SK-MEL-5 (cell line): ENCODE data around the gene ANAPC5. TPM values are rescaled to one million over a fixed set of nuclear protein-coding genes. Genes with fewer than 3 reads are reported as not detected.
"Not testable (repeated sequence)": the region's sequence is repeated elsewhere in the genome, so short reads cannot be mapped to it uniquely, and the experiment has no call there.

Experiments used
- DNase-seq: peaks from one replicate; pipeline ENCODE4 v3.0.0-alpha.2; 2016; ENCODE audit warnings: low read depth, low spot score
- in situ Hi-C: cut with HindIII; loops from 2 replicates; pipeline ENCODE4 v1.10.0; 2016; ENCODE audit warnings: low sequenced_read_pairs, high pct_unique_total_duplicates, low pct_unique_long_range_greater_than_20kb
- total RNA-seq: library from RNA; depleted of rRNA; stranded (reverse); fragments of >200 nt; shearing (Covaris generic); gene quantifications from 2 replicates; pipeline ENCODE4 v1.2.3, GENCODE V29; 2014

Gene ANAPC5
- total RNA-seq, 1 experiment from 2014 or later = 247 TPM

DNA sequence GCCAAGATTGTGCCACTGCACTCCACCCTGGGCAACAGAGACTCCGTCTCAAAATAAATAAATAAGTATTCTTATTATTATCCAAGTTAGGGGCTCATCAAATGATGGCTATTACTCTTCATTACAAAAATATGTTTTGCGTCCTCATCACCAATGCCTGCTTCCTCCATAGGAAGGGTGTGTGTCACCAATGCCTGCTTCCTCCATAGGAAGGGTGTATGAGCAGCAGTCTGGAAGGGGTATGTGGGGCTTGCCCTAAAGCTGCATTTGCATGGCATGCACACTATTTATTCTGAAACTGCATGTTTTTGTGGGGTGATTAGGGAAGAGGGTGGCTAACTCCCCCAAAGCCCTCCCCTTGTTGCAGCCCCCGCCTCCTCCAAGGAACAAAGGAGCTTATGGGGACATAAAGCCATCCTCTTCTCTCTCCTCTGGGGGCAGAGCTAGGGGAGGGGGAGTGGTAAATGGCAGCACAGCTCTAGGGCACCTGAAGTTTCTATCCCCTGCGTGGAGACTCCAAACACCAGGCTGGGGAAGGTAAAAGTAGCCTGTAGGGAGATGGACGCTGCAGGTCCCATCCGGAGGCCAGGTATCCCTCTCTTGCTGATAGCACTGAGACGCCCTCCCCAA lies 57.0 kb downstream of the ANAPC5 start:
- peak; percentile 23 for DNase-seq
- in situ Hi-C loops = no loop called here

DNA sequence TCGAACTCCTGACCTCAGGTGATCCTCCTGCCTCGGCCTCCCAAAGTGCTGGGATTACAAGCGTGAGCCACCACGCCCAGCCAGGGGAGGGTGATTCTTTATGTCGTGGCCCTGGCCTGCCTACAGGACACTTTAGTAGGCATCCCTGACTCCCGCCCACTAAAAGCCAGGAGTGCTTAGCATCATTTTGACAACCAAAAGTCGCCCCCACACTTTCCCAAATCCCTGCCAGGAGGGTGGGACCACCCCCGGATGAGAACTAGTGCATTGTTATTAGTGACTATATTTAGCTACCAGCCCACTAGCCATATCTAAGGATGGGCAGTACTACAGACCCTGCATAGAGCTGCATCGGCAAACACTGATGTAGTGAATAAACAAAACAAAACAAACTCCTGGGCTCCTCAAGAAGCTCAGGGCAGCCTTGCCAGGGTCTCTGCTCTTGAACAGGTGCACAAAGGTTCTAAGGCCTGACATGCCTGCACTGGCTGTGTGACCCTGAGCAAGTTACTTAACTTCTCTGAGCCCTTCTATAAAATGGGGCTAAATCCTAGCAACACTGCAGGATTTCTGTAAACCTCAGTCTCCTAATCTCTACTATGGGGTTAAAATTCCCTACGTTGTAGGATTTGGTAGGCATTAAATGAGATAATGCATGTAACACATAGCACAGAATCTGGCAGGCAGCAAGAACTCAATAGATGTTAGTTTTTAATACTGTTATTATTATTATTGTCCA lies 57.9 kb downstream of the ANAPC5 start:
- no peak for DNase-seq
- in situ Hi-C loops = no loop called here

DNA sequence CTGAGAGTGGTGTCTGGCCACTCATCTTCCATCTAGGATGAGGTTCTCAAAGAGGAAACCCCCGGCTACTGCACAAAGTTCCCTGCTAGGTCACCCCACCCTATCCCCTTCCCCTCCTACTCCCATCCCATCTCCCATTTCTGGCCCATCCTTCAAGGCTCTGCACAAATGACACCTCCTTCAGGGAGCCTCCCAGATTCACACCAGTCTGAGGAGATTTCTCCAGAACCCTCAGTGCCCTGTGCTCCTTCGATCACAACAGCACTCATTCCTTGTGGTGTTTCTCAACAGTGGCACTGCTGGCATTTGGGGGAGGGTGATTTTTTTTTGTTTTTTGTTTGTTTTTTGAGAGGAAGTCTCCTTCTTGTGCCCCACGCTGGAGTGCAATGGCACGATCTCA lies 58.6 kb downstream of the ANAPC5 start:
- in situ Hi-C loops = no loop called here
- DNase-seq = no peak

DNA sequence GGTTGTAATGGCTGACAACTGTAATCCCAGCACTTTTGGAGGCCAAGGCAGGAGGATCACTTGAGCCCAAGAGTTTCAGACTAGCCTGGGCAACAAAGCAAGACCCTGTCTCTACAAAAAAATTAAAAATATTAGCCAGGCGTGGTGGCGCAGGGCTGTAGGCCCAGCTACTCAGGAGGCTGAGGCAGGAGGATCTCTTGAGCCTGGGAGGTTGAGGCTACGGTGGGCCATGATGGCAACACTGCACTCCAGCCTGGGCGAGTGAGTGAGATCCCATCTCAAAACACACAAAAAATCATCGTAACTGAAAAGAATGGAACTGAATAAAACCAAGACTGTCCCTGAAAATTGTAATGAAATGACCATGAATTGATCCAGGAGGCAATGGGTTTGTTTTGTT lies 61.8 kb downstream of the ANAPC5 start:
- in situ Hi-C loops = no loop called here
- DNase-seq = no peak

DNA sequence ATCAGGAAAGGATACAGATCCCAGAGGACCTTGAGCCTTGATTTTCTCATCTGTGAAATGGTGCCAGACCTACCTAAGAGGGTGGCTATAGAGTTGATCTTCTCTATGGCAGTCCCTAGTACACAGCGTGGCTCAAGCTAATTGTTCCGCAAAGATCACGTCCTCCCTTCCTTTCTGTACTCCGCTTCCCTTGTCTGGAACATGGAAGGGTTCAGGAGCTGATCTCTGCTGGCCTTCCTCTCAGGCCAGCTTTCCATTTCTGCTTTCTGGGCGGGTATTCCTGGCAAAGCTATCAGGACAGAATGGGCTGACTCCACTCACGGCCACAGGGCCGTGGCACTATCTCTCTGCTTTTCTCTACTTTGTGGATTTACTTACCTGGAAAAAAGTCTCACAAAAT lies 62.2 kb downstream of the ANAPC5 start:
- no peak for DNase-seq
- in situ Hi-C loops = no loop called here

DNA sequence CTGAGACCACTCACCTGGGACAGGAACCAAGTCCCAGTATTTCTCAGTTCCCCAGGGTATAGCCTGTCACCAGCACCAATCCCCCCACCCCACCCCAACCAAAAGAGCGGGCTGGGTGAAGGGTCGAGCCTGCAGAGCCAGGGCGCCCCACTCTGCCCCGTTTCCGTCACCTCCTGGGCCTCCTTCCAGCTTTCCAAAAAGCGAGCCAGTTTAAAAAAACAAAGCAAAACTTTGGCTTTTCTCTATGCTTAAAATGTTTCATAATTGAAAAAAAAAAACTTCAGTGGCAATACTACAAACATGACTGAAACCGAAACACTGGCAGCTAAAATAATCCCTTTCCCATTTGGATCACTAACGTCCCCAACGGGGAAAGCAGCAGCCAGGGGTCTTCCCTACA lies 63.2 kb downstream of the ANAPC5 start:
- in situ Hi-C loops = no loop called here
- no peak for DNase-seq

DNA sequence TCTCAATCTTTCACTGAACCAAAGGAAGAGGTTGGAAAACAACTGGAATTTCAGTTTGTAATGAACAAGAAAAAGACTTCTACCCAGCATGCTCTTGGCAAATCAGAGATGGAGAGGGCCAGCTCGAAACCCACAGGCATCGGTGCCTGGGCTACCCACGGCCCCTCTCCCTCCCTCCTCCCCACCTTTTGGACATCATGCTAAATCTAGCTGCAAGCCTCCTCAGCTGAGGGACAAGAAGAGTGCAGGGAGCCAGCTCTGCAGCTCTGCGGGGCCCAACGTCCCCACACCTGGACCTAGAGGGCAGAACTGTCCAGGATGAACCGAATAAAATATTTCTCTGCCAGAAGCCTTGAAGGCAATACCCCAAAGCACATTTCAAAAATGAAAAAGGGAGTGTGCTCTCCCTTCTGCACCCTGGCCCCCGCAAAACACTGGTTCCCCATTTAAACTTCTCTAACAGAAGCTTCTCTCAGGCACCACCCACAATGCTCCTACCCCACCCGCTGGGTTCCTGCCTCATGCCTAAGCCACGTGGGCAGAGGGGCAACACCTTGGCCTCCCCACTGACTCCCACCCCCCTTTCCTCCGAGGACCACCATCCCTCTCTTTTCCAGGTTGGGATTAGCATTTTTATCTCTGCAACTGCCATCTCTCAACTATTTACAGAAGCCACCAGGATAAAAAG lies 63.9 kb downstream of the ANAPC5 start:
- DNase-seq = no peak
- in situ Hi-C loops = no loop called here

DNA sequence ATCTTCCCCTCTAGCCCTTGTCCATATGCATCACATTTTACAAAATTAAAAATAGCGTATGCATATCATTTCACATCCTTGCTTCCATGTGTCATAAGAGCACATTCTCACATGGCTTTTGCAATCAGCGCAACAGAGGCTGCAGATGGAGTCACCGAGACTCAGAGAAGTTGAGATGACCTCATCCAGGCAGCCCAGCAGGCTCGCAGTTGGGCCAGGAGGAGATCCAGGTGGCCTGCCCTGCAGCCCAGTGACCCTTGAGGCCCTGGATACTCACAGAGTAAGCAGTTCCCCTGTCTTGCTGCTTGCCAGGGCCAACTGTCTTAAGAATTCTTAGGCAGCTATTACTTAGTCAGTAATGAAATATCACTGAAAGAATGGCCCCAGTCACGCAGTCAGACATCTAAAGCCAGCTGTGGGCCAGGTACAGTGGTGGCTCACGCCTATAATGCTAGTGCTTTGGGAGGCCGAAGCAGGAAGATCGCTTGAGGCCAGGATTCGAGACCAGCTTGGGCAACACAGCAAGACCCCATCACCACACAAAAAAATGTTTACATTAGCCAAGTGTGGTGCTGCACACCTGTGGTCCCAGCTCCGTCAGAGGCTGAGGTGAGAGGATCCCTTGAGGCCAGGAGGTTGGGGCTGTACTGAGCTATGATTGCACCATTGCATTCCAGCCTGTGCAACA lies 64.8 kb downstream of the ANAPC5 start:
- in situ Hi-C loops = no loop called here

DNA sequence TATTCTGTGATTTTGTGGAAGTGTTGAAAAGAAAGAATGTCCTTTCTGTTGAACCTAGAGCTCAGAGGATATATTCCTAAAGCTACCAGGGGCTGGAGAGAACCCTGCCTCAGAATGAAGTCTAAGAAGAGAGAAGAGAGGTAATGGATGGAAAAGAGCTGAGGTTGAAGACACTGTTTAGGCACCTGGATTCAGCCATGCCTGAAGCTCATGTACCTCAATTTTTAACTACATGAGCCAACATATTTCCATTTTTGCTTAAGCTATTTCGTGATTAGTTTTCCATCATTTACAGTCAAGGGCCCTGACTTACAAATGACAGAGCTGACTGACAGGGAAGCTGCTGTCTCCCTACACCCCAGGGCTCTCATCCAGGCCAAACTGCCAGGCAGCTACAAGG lies 66.4 kb downstream of the ANAPC5 start:
- in situ Hi-C loops = no loop called here
- DNase-seq = no peak

More for the DNA sequence above, 64.8 kb downstream of the ANAPC5 start:
- no peak for DNase-seq

DNA sequence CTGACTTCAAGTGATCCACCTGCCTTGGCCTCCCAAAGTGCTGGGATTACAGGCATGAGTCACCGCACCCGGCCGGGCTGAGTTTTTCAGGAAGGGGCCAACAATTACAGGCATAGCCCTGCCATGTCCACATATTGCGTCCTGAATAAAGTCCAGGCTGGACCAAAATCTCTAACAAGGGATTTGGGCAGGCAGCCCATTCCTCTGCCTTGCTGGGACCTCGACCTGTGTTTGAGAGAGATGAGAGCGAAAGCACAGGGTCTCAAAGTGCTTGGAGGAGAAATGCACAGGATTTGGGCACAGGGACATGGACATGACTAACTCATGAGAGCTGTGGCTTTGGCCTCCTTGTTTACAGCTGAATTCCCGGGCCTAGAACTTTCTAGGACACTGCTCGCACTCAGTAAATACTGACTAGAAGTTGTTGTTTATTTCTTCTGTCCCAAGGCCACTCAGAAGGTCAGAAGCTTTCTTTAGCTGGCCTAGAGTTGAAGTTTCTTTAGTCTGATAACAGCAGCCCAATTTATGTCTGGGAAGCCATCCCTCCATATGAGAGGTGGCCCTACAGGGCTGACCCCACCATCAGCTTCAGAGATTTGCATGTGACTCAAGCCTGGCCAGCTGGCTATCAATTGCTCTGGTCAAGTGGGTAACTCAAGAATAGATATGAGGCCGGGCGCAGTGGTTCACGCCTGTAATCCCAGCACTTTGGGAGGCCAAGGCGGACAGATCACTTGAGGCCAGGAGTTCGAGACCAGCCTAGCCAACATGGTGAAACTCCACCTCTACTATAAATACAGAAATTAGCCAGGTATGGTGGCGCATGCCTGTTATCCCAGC lies 67.4 kb downstream of the ANAPC5 start:
- DNase-seq = no peak
- in situ Hi-C loops = no loop called here

DNA sequence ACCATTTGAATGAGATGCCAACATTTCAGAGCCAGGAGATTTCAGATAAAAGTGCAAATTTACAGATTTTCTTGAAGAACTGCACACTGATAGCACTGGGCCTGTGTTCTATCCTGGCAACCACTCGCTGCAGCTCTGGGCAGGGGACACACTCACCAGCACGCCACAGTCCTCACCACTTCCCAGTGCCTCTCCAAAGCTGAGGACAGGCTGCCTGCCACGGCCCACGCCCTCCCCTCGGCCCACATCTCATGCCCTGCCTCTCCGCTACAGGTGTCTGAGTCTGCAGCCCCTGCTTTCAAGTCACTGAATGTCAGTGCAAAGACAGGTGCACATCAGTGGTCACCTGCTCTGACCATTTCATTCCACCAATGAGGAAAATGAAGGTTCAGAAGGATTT lies 68.4 kb downstream of the ANAPC5 start:
- in situ Hi-C loops = no loop called here
- DNase-seq = no peak

DNA sequence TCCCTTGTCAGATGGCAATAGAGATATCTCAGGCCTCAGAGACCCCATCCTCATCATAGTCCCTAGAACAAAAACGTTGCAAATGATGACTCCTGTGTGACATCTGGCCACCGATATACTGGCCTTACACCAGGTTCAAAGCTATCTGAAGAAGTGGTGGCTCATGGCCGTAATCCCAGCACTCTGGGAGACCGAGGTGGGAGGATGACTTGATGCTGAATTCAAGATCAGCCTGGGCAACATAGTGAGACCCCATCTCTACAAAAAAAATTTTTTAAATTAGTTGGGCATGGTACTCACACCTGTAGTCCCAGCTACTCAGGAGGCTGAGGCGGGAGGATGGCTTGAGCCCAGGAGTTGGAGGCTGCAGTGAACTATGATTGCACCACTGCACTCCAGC lies 68.8 kb downstream of the ANAPC5 start:
- no peak for DNase-seq
- in situ Hi-C loops = no loop called here

DNA sequence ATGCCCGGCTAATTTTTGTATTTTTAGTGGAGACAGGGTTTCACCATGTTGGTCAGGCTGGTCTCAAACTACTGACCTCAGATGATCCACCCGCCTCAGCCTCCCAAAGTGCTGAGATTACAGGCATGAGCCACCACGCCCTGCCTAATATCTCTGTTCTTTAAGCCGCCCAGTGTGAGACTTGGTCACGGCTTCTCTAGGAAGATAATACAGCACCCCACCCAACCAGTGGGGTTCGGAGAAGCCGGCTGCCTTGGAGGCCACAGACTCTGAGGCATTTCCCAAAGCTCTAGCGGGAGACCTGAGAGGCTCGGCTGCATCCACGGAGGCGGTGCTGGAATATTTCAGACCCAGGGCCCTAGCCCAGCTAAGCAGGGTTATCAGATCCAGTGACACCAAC lies 69.3 kb downstream of the ANAPC5 start:
- DNase-seq, in situ Hi-C loops: not testable (repeated sequence)

DNA sequence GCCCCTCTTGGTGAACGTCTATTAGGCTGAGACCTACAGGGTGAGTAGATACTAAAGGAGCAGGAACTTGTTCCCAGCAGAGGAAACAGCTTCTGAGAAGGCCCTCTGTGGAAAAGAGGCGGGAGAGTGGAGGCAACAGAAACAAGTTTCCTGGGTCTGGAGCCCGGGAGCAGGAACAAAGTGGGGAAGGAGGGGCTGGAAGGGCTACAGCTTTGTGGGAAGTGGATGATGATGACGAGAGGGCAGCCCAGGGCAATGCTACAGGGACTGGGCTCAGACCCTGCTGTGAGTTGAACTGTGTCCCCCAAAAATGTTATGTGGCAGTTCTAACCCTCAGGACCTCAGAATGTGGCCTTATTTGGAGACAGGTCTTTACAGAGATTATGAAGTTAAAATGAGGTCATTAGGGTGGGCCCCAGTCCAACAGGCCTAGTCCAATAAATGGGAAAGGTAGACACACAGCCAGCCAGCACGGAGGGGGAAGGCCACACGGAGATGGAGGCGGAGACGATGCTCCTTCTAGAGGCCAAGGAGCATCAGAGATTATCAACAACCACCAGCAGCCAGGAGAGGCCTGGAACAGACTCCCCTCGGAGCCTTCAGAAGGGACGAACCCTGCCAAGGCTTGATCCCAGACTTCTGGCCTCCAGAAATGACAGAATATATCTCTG lies 70.0 kb downstream of the ANAPC5 start:
- in situ Hi-C loops = no loop called here
- no peak for DNase-seq

DNA sequence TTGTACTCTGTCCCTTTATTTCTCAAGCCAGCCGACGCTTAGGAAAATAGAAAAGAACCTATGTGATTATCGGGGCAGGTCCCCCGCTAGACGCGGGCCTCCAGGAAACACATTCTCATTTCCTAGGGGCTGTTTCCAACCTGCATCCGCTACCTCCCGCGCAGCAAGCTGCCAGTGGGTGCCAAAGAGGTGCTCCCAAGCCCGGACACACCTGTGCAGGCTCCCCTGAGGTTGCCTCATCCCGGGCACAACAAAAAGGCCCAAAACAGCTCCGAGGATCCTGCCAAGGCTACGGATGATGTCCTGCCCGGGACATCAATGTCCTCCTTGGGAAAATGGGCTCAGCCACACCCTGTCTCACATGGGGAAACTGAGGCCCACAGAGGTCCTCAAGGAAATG lies 71.1 kb downstream of the ANAPC5 start:
- DNase-seq, in situ Hi-C loops: not testable (repeated sequence)

DNA sequence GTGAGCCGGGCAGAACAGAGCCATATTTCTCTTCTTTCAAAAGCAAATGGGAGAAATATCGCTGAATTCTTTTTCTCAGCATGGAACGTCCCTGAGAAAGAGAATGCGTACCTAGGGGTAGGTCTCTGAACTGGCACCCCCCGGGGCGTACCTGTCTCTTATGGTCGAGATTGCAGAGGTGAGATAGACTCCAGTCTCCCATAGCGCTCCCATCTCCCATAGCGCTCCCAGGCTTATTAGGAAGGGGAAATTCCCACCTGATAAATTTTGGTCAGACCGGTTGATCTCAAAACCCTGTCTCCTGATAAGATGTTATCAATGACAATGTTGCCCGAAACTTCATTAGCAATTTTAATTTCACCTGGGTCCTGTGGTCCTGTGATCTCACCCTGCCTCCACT lies 71.7 kb downstream of the ANAPC5 start:
- DNase-seq, in situ Hi-C loops: not testable (repeated sequence)

DNA sequence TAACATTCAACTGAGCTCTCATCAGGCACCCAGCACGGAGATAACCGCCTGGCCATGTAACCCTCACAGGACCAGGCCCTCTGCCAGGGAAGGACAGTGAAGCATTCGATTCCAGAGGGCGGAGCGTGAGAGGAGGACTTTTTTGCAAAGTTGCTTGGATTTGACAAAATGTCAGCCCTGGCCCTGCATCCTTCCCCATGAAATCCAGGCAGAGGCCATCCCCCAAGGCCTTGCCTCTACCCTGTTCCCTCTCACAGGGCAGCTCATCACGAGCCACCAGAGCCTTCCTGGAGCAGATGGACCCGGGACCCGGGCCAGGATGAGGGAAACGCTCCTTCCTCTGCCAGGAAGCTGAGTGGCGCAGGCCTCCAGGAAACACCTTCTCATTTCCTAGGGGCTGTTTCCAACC lies 72.7 kb downstream of the ANAPC5 start:
- DNase-seq = no peak
- in situ Hi-C loops = no loop called here
